Caco-2 (cell line): Measurements from ENCODE around the gene DNAH2. TPM values are rescaled to one million over a fixed set of nuclear protein-coding genes. Genes with fewer than 3 reads are reported as not detected.

ENCODE experiments used
- BruUV-seq: library from RNA; stranded (reverse); fragments of 400-500 nt; replicated peaks from 2 replicates; lab custom pipeline; 2021; lab: Mats Ljungman, UMichigan
- CTCF ChIA-PET: fragments of 300-600 bp; sonication (Branson Sonifier 250); formaldehyde crosslinking; loops from one replicate; lab custom pipeline; 2022; ENCODE audit warnings: antibody characterized with exemption; lab: Charles Lee
- POLR2A ChIA-PET: fragments of 300-600 bp; sonication (Branson Sonifier 250); formaldehyde crosslinking; loops from one replicate; lab custom pipeline; 2022; ENCODE audit warnings: antibody characterized with exemption; lab: Charles Lee
- DNase-seq, 2 experiments: peaks; one replicate each; pipeline versions ENCODE4 v3.0.0 to v3.0.0-alpha.2; 2020 to 2022
- H3K27me3 ChIP-seq: replicated peaks from 2 replicates; pipeline ENCODE4 v1.6.0; 2011; ENCODE audit warnings: low read length; ENCODE audit not compliant: control insufficient read depth, insufficient read depth
- H3K36me3 ChIP-seq: 2 replicates; pipeline ENCODE4 v1.5.1; 2011; ENCODE audit warnings: low read length; ENCODE audit not compliant: control insufficient read depth, insufficient read depth
- H3K4me1 ChIP-seq: fragments of 250-450 bp; sonication (Bioruptor Pico); 2 replicates; pipeline ENCODE4 v1.5.1; 2020; ENCODE audit warnings: mild to moderate bottlenecking
- H3K4me3 ChIP-seq: 2 replicates; pipeline ENCODE4 v1.5.1; 2011; ENCODE audit warnings: low read depth, mild to moderate bottlenecking, control low read depth, low read length
- H3K9me3 ChIP-seq: fragments of 250-450 bp; sonication (Bioruptor Pico); 2 replicates; pipeline ENCODE4 v1.5.1; 2020; ENCODE audit warnings: mild to moderate bottlenecking, moderate library complexity
- H3K27ac Mint-ChIP-seq: one replicate; pipeline ENCODE4 v1.8.0; 2022; ENCODE audit warnings: mixed read lengths; ENCODE audit not compliant: unreplicated experiment
- H3K27me3 Mint-ChIP-seq: one replicate; pipeline ENCODE4 v1.8.0; 2022; ENCODE audit warnings: mixed read lengths; ENCODE audit not compliant: insufficient read depth, unreplicated experiment
- H3K36me3 Mint-ChIP-seq: one replicate; pipeline ENCODE4 v1.8.0; 2022; ENCODE audit warnings: mild to moderate bottlenecking, mixed read lengths; ENCODE audit not compliant: insufficient read depth, unreplicated experiment
- H3K4me1 Mint-ChIP-seq: one replicate; pipeline ENCODE4 v1.8.0; 2022; ENCODE audit warnings: low read depth, mixed read lengths; ENCODE audit not compliant: unreplicated experiment
- H3K4me3 Mint-ChIP-seq: one replicate; pipeline ENCODE4 v1.8.0; 2022; ENCODE audit warnings: mild to moderate bottlenecking, moderate library complexity, mixed read lengths; ENCODE audit not compliant: unreplicated experiment
- H3K9me3 Mint-ChIP-seq: one replicate; pipeline ENCODE4 v1.8.0; 2022; ENCODE audit warnings: mixed read lengths; ENCODE audit not compliant: unreplicated experiment
- intact Hi-C: fragments of 100-400 bp; cut with micrococcal nuclease; formaldehyde crosslinking; loops from one replicate; pipeline ENCODE4 v1.10.0; 2022; ENCODE audit not compliant: unreplicated experiment
- total RNA-seq: library from RNA; stranded (reverse); gene quantifications from 2 replicates; pipeline ENCODE4 v1.2.3, GENCODE V29; 2022
- TF ChIP-seq, protein P1 (sequence below), 2 experiments: fragments of 200-600 bp in 1 of 2; IDR thresholded peaks; 1 replicate in 1 of 2; 2 replicates in 1 of 2; pipeline versions ENCODE4 v1.5.1 to v1.8.0; 2011 to 2022; ENCODE audit warnings: antibody characterized with exemption in 1 of 2, control low read depth in 1 of 2, inconsistent platforms in 1 of 2, low read depth in 1 of 2, low read length in 1 of 2, mild to moderate bottlenecking in 1 of 2, moderate library complexity in 1 of 2; ENCODE audit not compliant: insufficient read depth in 1 of 2, severe bottlenecking in 1 of 2, unreplicated experiment in 1 of 2

Gene DNAH2
- total RNA-seq, 1 experiment from 2014 or later, result 1.9 TPM

DNA sequence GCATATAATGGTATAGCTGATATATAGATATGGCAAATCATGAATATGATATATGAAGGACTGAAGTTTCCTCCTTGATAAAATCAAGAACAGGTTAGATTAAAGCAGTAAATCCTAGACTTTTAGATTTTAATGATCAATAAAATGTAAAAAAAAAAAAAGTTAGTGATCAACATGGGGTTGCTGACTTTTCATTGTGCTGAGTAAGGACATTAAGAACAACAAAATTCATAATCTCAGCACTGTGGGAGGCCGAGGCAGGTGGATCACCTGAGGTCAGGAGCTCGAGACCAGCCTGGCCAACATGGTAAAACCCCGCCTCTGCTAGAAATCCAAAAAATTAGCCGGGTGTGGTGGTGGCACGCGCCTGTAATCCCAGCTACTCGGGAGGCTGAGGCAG is 160.7 kb downstream of the DNAH2 start:
- no peak for DNase-seq
- no TSS peak for BruUV-seq
- H3K36me3 Mint-ChIP-seq, result no peaks in the 10 kb centered on the region
- TF ChIP-seq, protein P1, sequence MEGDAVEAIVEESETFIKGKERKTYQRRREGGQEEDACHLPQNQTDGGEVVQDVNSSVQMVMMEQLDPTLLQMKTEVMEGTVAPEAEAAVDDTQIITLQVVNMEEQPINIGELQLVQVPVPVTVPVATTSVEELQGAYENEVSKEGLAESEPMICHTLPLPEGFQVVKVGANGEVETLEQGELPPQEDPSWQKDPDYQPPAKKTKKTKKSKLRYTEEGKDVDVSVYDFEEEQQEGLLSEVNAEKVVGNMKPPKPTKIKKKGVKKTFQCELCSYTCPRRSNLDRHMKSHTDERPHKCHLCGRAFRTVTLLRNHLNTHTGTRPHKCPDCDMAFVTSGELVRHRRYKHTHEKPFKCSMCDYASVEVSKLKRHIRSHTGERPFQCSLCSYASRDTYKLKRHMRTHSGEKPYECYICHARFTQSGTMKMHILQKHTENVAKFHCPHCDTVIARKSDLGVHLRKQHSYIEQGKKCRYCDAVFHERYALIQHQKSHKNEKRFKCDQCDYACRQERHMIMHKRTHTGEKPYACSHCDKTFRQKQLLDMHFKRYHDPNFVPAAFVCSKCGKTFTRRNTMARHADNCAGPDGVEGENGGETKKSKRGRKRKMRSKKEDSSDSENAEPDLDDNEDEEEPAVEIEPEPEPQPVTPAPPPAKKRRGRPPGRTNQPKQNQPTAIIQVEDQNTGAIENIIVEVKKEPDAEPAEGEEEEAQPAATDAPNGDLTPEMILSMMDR (IDR thresholded peaks at IDR 0.05; ENCODE audit: insufficient read depth in 1 of 2, low read depth in 1 of 2, low read length in 1 of 2, severe bottlenecking in 1 of 2, unreplicated experiment in 1 of 2), result no peak
- Histone ChIP-seq H3K9me3 (no peaks in the 10 kb centered on the region), H3K27me3 (no peaks in the 10 kb centered on the region), H3K4me3 (no peak overlapping the region), H3K36me3 (no peaks in the 10 kb centered on the region), H3K4me1 (no peaks in the 10 kb centered on the region)
- ChIA-PET CTCF (no interaction called here), POLR2A (no interaction called here)
- no peaks in the 10 kb centered on the region for H3K27me3 Mint-ChIP-seq
- H3K27ac Mint-ChIP-seq, result no peak overlapping the region
- peaks cover 12% of the 10 kb centered on the region for H3K4me1 Mint-ChIP-seq
- no peak overlapping the region for H3K4me3 Mint-ChIP-seq
- intact Hi-C loops, result no loop called here
- no peaks in the 10 kb centered on the region for H3K9me3 Mint-ChIP-seq

DNA sequence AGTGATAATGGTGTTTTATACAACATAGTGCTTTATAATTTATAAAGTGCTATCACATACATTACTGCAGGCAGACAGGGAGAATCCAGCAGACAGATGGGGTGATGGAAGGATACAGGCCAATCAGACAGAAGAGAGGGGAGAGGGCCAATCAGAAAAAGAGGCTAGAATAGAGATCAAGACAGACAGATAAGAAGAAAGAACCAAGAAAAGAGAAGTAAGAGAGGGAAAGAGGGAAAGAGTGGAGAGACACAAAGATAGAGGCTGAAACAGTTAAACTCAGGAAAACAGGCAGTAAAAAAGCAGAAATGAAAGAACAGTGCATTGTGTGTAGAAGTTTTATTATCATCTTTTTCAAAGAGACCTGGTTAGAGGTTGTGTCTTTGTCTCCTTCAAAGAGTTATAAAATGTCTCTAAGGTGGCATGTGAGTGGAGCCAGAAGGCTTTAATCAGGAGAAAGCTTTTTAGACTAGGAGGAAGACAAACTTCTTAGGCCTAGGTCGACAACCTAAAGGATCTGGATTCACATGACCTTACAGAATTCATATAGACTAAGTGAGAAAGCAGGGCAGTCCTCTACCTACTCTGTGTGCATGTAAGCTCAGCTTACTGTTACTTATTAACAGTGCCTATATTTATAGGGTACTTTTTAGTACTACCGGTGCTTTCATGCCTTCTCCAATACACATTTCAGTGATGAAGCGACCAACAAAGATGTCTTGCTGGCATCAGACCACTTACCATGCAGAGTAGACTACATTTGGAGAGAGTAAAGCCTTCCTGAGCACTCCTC is 162.7 kb downstream of the DNAH2 start:
- no peaks in the 10 kb centered on the region for H3K9me3 ChIP-seq
- TF ChIP-seq, protein P1 (IDR thresholded peaks at IDR 0.05; ENCODE audit: insufficient read depth in 1 of 2, low read depth in 1 of 2, low read length in 1 of 2, severe bottlenecking in 1 of 2, unreplicated experiment in 1 of 2), result no peak
- no peak overlapping the region for H3K4me3 Mint-ChIP-seq
- ChIA-PET CTCF (interaction anchor here (0.7 kb wide), 1 partner anchor 18 kb away, joined by 3 read pairs; no protein-coding TSS in a partner anchor), POLR2A (no interaction called here)
- no peaks in the 10 kb centered on the region for H3K36me3 Mint-ChIP-seq
- H3K4me1 ChIP-seq, result no peaks in the 10 kb centered on the region
- no peak overlapping the region for H3K4me3 ChIP-seq
- intact Hi-C loops, result no loop called here
- H3K27ac Mint-ChIP-seq, result no peak overlapping the region
- BruUV-seq, result no TSS peak
- no peaks in the 10 kb centered on the region for H3K9me3 Mint-ChIP-seq
- H3K27me3 Mint-ChIP-seq, result no peaks in the 10 kb centered on the region
- no peaks in the 10 kb centered on the region for H3K36me3 ChIP-seq
- H3K4me1 Mint-ChIP-seq, result no peaks in the 10 kb centered on the region
- DNase-seq, result no peak
- H3K27me3 ChIP-seq, result no peaks in the 10 kb centered on the region

DNA sequence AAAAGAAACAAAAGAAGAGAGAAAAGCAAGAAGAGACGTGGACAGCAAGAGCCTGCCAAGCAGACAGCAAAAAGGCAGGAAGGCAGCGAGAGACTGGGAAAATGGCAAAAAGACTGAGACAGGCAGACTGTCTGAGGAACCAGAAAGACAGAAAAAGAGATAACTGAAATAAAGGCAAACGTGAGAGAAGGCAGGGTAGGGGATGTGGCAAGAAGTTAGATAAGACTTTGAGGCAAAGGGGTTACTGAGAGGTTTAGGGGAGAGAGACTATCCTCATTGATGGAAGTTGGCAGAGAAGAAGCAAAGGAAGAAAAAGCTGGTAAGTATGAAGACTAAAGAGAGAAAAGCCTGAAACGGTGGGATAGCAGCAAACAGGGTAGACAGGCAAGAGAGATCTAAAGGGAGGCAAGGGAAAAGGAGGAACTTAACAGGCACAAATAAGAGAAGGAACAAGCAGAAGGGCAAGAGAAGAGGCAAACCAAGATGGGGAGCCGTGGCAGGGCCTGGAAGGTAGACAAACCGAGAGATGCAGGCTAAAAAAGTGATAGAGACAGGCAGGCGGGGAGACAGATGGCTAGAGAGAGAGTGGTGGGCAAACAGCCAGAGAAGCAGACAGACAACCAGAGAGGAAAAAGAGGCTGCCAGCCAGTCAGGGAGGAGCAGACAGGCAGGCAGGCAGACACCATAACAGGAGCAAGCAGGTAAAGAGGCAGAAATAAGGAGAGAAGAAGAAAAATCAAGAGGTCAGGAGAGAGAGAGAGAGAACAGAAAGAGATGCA is 163.9 kb downstream of the DNAH2 start:
- POLR2A ChIA-PET, result no interaction called here
- Mint-ChIP-seq H3K27ac (no peak overlapping the region), H3K36me3 (no peaks in the 10 kb centered on the region), H3K4me3 (no peak overlapping the region), H3K9me3 (no peaks in the 10 kb centered on the region), H3K27me3 (no peaks in the 10 kb centered on the region), H3K4me1 (no peaks in the 10 kb centered on the region)
- DNase-seq, result no peak
- BruUV-seq, result no TSS peak
- intact Hi-C loops, result no loop called here
- Histone ChIP-seq H3K27me3 (no peaks in the 10 kb centered on the region), H3K4me3 (no peak overlapping the region), H3K36me3 (no peaks in the 10 kb centered on the region), H3K9me3 (no peaks in the 10 kb centered on the region), H3K4me1 (no peaks in the 10 kb centered on the region)
- TF ChIP-seq, protein P1 (IDR thresholded peaks at IDR 0.05; ENCODE audit: insufficient read depth in 1 of 2, low read depth in 1 of 2, low read length in 1 of 2, severe bottlenecking in 1 of 2, unreplicated experiment in 1 of 2), result no peak
- CTCF ChIA-PET, result no interaction called here
